OCI-LY1 (cell line): ENCODE results near the gene OSER1.

Source experiments
- H2AFZ ChIP-seq: fragments of 200-600 bp; sonication (generic), shearing (Covaris generic); 2 replicates; pipeline ENCODE4 v1.6.0; 2014; ENCODE audit warnings: antibody characterized with exemption, mild to moderate bottlenecking, low read length
- H3F3A ChIP-seq: fragments of 200-600 bp; sonication (generic), shearing (Covaris generic); 2 replicates; pipeline ENCODE4 v1.6.0; 2014; ENCODE audit warnings: mild to moderate bottlenecking, antibody characterized with exemption, low read length, moderate library complexity; ENCODE audit not compliant: insufficient read depth
- H3K27ac ChIP-seq: fragments of 200-600 bp; sonication (generic); 2 replicates; pipeline ENCODE4 v1.5.1; 2014; ENCODE audit warnings: low read length, mixed run types, mild to moderate bottlenecking, low read depth; ENCODE audit not compliant: poor library complexity, severe bottlenecking
- H3K27me3 ChIP-seq: fragments of 200-600 bp; sonication (generic); 2 replicates; pipeline ENCODE4 v1.6.0; 2014; ENCODE audit warnings: antibody characterized with exemption, mild to moderate bottlenecking, low read length, moderate library complexity; ENCODE audit not compliant: insufficient read depth
- H3K36me3 ChIP-seq: fragments of 200-600 bp; sonication (generic); 2 replicates; pipeline ENCODE4 v1.6.1; 2014; ENCODE audit warnings: mild to moderate bottlenecking, antibody characterized with exemption, low read length, moderate library complexity, mixed read lengths; ENCODE audit not compliant: insufficient read depth
- H3K4me1 ChIP-seq: fragments of 200-600 bp; sonication (generic); 2 replicates; pipeline ENCODE4 v1.5.1; 2014; ENCODE audit warnings: mild to moderate bottlenecking, low read length, moderate library complexity; ENCODE audit not compliant: insufficient read depth, severe bottlenecking
- H3K4me2 ChIP-seq: fragments of 200-600 bp; sonication (generic), shearing (Covaris generic); 2 replicates; pipeline ENCODE4 v1.6.1; 2014; ENCODE audit warnings: low read length
- H3K4me3 ChIP-seq: fragments of 200-600 bp; sonication (generic); 2 replicates; pipeline ENCODE4 v1.5.1; 2014; ENCODE audit warnings: low read length, low read depth, mild to moderate bottlenecking, mixed read lengths; ENCODE audit not compliant: poor library complexity, severe bottlenecking
- H3K79me2 ChIP-seq: fragments of 200-600 bp; shearing (Covaris generic); 2 replicates; pipeline ENCODE4 v1.6.1; 2016; ENCODE audit warnings: mixed run types, low read length, mixed read lengths; ENCODE audit not compliant: insufficient read depth
- H3K9ac ChIP-seq: fragments of 200-600 bp; sonication (generic), shearing (Covaris generic); 2 replicates; pipeline ENCODE4 v1.6.1; 2014; ENCODE audit warnings: mild to moderate bottlenecking, low read length, mixed read lengths
- H3K9me2 ChIP-seq: fragments of 200-600 bp; sonication (generic), shearing (Covaris generic); 2 replicates; pipeline ENCODE4 v1.6.1; 2014; ENCODE audit warnings: low read depth, mild to moderate bottlenecking, low read length, mixed read lengths
- H3K9me3 ChIP-seq: fragments of 200-600 bp; shearing (Covaris generic); 2 replicates; pipeline ENCODE4 v1.6.1; 2014; ENCODE audit warnings: low read length, mixed read lengths
- H4K20me1 ChIP-seq: fragments of 200-600 bp; sonication (generic), shearing (Covaris generic); 2 replicates; pipeline ENCODE4 v1.6.0; 2016; ENCODE audit warnings: mild to moderate bottlenecking, low read length; ENCODE audit not compliant: insufficient read depth
- CTCF ChIP-seq: fragments of 200-600 bp; sonication (generic), shearing (Covaris generic); IDR thresholded peaks from 2 replicates; pipeline ENCODE4 v1.5.1; 2017; ENCODE audit warnings: mild to moderate bottlenecking, antibody characterized with exemption, low read length, moderate library complexity, mixed read lengths
- EZH2 ChIP-seq: fragments of 200-600 bp; sonication (generic), shearing (Covaris generic); IDR thresholded peaks from 2 replicates; pipeline ENCODE4 v1.8.0; 2017; ENCODE audit warnings: borderline replicate concordance, mixed run types, mild to moderate bottlenecking, antibody characterized with exemption, low read length, moderate library complexity, mixed read lengths

The OSER1 gene

DNA sequence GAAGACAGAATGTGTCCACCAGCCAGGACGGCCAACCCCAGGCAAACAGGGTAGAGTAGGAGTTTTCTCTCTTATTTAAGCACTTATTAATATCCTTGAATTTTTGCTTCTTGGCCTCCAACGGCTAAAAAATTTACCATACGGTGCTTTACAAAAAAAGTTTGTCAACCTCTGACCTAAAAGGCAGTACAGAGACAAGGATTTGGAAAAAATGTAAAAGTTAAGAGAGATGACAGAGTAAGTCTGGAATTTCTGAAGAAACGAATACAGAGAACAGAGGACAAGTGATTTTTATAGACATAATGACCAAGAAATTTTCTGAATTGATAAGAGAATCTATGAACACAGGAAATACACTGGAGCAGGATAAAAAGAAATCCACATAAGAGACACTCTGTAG is 10.2 kb downstream of the OSER1 start:
- Histone ChIP-seq H3F3A (no peaks in the 10 kb centered on the region), H3K9me2 (no peaks in the 10 kb centered on the region), H3K4me2 (no peak overlapping the region), H2AFZ (no peak overlapping the region), H3K79me2 (no peaks in the 10 kb centered on the region), H3K27me3 (no peaks in the 10 kb centered on the region), H4K20me1 (0 out of 2 replicates have a peak, but pooled peaks cover 2% of the 10 kb centered on the region), H3K4me1 (no peaks in the 10 kb centered on the region), H3K27ac (no peak overlapping the region), H3K9ac (no peak overlapping the region), H3K4me3 (no peak overlapping the region), H3K36me3 (peaks cover 85% of the 10 kb centered on the region), H3K9me3 (no peaks in the 10 kb centered on the region)
- TF ChIP-seq EZH2 (no peak), CTCF (no peak)

DNA sequence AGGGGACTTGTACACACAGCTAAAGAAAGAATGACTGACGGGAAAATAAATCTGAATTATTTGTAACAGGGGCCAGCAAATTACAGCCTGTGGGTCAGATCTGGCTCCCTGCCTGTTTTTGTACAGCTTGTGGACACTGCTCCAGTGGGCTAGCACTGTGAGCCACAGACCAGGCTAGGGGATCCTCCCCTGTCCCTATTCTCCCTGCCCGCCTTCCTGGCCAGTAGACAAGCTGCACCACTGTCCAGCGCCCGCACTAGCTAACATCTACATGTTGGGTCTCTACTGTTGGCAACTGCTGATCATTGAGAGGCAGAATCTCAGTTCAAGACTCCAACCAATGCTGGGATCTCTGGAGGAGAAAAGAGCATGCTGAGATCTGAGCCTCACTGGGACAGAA is 10.7 kb downstream of the OSER1 start:
- Histone ChIP-seq H4K20me1 (0 out of 2 replicates have a peak, but pooled peaks cover 2% of the 10 kb centered on the region), H2AFZ (no peak overlapping the region), H3K4me3 (no peak overlapping the region), H3K36me3 (peaks cover 82% of the 10 kb centered on the region), H3K4me1 (no peaks in the 10 kb centered on the region), H3K27ac (no peak overlapping the region), H3F3A (no peaks in the 10 kb centered on the region), H3K9ac (no peak overlapping the region), H3K9me2 (no peaks in the 10 kb centered on the region), H3K4me2 (no peak overlapping the region), H3K9me3 (no peaks in the 10 kb centered on the region), H3K79me2 (no peaks in the 10 kb centered on the region), H3K27me3 (no peaks in the 10 kb centered on the region)
- TF ChIP-seq CTCF (no peak), EZH2 (no peak)

DNA sequence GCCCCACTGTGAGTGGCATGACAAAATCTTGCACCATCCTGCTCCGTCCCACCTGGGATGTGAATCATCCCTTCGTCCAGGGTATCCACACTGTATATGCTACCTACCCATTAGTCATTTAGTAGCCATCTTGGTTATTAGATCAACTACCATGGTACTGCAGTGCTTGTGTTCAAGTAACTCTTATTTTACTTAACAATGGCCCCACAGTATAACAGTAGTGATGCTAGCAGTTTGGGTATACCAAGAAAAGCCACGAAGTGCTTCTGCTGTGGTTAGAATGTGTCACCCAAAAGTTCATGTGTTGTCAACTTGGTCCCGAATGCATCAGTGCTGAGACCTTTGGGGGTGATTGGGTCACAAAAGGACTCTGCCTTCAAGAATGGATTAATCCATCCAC is 11.7 kb downstream of the OSER1 start:
- no peaks in the 10 kb centered on the region for H3K9me3 ChIP-seq
- no peaks in the 10 kb centered on the region for H3K27me3 ChIP-seq
- no peaks in the 10 kb centered on the region for H3K79me2 ChIP-seq
- no peak overlapping the region for H3K4me2 ChIP-seq
- H3K9ac ChIP-seq: no peak overlapping the region
- no peak overlapping the region for H2AFZ ChIP-seq
- 0 out of 2 replicates have a peak, but pooled peaks cover 2% of the 10 kb centered on the region for H4K20me1 ChIP-seq
- TF ChIP-seq EZH2 (no peak), CTCF (no peak)
- H3K4me3 ChIP-seq: no peak overlapping the region
- no peaks in the 10 kb centered on the region for H3F3A ChIP-seq
- H3K4me1 ChIP-seq: no peaks in the 10 kb centered on the region
- no peaks in the 10 kb centered on the region for H3K9me2 ChIP-seq
- H3K36me3 ChIP-seq: peaks cover 77% of the 10 kb centered on the region
- no peak overlapping the region for H3K27ac ChIP-seq
